ENCODE data around the gene ORC6. TPM values are rescaled to one million over a fixed set of nuclear protein-coding genes. Genes with fewer than 3 reads are reported as not detected.

Gene ORC6
- total and polyA plus RNA-seq, 2 donors from 2014 or later: 0.94 to 1.5 TPM

- intact Hi-C loops (cut with DNase I): no loop called here
- TF ChIP-seq, protein P1, sequence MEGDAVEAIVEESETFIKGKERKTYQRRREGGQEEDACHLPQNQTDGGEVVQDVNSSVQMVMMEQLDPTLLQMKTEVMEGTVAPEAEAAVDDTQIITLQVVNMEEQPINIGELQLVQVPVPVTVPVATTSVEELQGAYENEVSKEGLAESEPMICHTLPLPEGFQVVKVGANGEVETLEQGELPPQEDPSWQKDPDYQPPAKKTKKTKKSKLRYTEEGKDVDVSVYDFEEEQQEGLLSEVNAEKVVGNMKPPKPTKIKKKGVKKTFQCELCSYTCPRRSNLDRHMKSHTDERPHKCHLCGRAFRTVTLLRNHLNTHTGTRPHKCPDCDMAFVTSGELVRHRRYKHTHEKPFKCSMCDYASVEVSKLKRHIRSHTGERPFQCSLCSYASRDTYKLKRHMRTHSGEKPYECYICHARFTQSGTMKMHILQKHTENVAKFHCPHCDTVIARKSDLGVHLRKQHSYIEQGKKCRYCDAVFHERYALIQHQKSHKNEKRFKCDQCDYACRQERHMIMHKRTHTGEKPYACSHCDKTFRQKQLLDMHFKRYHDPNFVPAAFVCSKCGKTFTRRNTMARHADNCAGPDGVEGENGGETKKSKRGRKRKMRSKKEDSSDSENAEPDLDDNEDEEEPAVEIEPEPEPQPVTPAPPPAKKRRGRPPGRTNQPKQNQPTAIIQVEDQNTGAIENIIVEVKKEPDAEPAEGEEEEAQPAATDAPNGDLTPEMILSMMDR (IDR thresholded peaks at IDR 0.05; ENCODE audit: borderline replicate concordance, extremely low read depth, insufficient read depth): no peak
- no peak overlapping the region for H3K9ac ChIP-seq (ENCODE audit: low read length in 3 of 3)
- H3K27ac ChIP-seq (ENCODE audit: low read depth in 2 of 2, low read length in 2 of 2): no peak overlapping the region
- no peak for FAIRE-seq
- no peak for DNase-seq
- H3K4me3 ChIP-seq (ENCODE audit: low read length in 3 of 3): no peak overlapping the region
- no peaks in the 10 kb centered on the region for H3K36me3 ChIP-seq (ENCODE audit: control insufficient read depth in 2 of 3, insufficient read depth in 3 of 3, low read length in 3 of 3)
- no peaks in the 10 kb centered on the region for H3K4me1 ChIP-seq (ENCODE audit: control insufficient read depth in 2 of 3, insufficient read depth in 2 of 3, low read depth in 1 of 3, low read length in 3 of 3)
- H3K9me3 ChIP-seq (ENCODE audit: control insufficient read depth in 2 of 3, insufficient read depth in 1 of 3, low read length in 3 of 3): no peaks in the 10 kb centered on the region
- H3K27me3 ChIP-seq (ENCODE audit: control insufficient read depth, insufficient read depth, low read length): no peaks in the 10 kb centered on the region
These were observed 21.9 kb downstream of the ORC6 start for GRCh38 chr16:46711106-46712058.

DNA sequence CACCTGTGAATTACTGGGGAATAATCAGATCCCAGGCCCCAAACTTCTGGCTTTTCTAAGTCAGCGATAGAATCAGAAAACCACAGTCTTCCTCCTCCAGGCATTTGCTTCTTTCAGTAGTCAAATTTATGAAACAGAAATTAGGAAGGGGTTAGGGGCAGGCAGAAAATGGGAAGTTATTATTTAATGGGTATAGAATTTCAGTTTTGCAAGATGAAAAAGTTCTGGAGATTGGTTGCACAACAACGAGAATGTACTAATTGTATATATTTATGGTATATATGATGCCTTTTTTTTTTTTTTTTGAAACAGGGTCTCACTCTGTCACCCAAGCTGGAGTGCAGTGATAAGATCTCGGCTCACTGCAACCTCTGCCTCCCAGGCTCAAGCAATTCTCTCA lies 23.5 kb downstream of the ORC6 start:
- intact Hi-C loops (cut with DNase I): no loop called here
- no peaks in the 10 kb centered on the region for H3K27me3 ChIP-seq (ENCODE audit: control insufficient read depth, insufficient read depth, low read length)
- H3K27ac ChIP-seq (ENCODE audit: low read depth in 2 of 2, low read length in 2 of 2): no peak overlapping the region

DNA sequence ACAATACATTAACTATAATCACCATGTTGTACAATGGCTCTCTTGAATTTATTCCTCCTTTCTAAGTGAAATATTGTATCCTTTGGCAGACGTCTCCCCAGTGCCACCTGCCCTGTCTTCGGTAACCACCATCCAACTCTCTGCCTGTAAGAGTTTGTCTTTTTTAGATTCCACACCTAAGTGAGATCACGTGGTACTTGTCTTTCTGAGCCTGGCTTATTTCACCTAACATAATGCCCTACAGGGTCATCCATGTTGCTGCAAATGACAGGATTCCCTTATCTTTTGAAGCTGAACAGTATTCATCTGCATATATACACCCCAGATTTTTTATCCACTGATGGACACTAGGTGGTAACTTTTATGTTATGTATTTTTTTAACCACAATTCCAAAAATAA lies 24.2 kb downstream of the ORC6 start:
- intact Hi-C loops (cut with DNase I): no loop called here
- Histone ChIP-seq H3K4me1 (ENCODE audit: control insufficient read depth in 2 of 3, insufficient read depth in 2 of 3, low read depth in 1 of 3, low read length in 3 of 3) (no peaks in the 10 kb centered on the region), H3K27ac (ENCODE audit: low read depth in 2 of 2, low read length in 2 of 2) (no peak overlapping the region), H3K4me3 (ENCODE audit: low read length in 3 of 3) (no peak overlapping the region), H3K9me3 (ENCODE audit: control insufficient read depth in 2 of 3, insufficient read depth in 1 of 3, low read length in 3 of 3) (no peaks in the 10 kb centered on the region), H3K27me3 (ENCODE audit: control insufficient read depth, insufficient read depth, low read length) (no peaks in the 10 kb centered on the region), H3K36me3 (ENCODE audit: control insufficient read depth in 2 of 3, insufficient read depth in 3 of 3, low read length in 3 of 3) (no peaks in the 10 kb centered on the region), H3K9ac (ENCODE audit: low read length in 3 of 3) (no peak overlapping the region)
- DNase-seq (no peak), FAIRE-seq (no peak)
- TF ChIP-seq, protein P1 (IDR thresholded peaks at IDR 0.05; ENCODE audit: borderline replicate concordance, extremely low read depth, insufficient read depth): no peak

More for the DNA sequence above, 23.5 kb downstream of the ORC6 start:
- H3K9ac ChIP-seq (ENCODE audit: low read length in 3 of 3): no peak overlapping the region
- TF ChIP-seq, protein P1 (IDR thresholded peaks at IDR 0.05; ENCODE audit: borderline replicate concordance, extremely low read depth, insufficient read depth): no peak
- no peak overlapping the region for H3K4me3 ChIP-seq (ENCODE audit: low read length in 3 of 3)
- H3K9me3 ChIP-seq (ENCODE audit: control insufficient read depth in 2 of 3, insufficient read depth in 1 of 3, low read length in 3 of 3): no peaks in the 10 kb centered on the region
- H3K4me1 ChIP-seq (ENCODE audit: control insufficient read depth in 2 of 3, insufficient read depth in 2 of 3, low read depth in 1 of 3, low read length in 3 of 3): no peaks in the 10 kb centered on the region
- DNase-seq (no peak), FAIRE-seq (no peak)
- H3K36me3 ChIP-seq (ENCODE audit: control insufficient read depth in 2 of 3, insufficient read depth in 3 of 3, low read length in 3 of 3): no peaks in the 10 kb centered on the region
